GM23248 (cell line): Measurements from ENCODE around the gene EEF1A2.

Experiments
- EZH2 ChIP-seq: fragments of 200-600 bp; sonication (generic); IDR thresholded peaks from 2 replicates; pipeline ENCODE4 v1.6.1; 2018; ENCODE audit warnings: antibody characterized with exemption, mild to moderate bottlenecking; ENCODE audit not compliant: insufficient read depth, poor library complexity, severe bottlenecking
- EZH2phosphoT487 ChIP-seq: fragments of 200-600 bp; sonication (generic); IDR thresholded peaks from 2 replicates; pipeline ENCODE4 v1.6.1; 2018; ENCODE audit warnings: antibody characterized with exemption, moderate library complexity, mild to moderate bottlenecking, low read depth; ENCODE audit not compliant: insufficient read depth

DNA sequence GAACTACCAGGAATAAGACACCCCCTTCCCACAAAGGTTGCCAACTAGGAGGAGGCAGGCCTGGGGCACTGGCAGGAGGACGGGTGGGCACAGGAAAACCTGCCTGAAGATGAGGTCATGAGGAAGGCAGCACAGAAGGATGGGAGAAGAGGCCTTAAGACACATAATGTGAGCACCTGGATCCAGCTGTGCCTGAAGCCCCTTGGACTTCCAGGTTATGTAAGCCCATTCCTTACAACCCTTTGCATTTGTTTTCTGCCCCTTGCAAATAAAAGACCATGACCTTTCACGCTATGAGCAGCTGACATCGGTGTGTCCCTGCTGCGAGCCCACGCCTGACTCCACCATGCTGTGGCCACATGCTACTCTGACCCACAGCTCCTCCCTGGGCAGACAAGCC, 49.9 kb downstream of the EEF1A2 start:
- no peak for TF ChIP-seq EZH2phosphoT487
- no peak for TF ChIP-seq EZH2
